HG03342 (cell line): ENCODE results near the gene SH3RF2.
A peak's percentile ranks its signal among the peaks of the same experiment; 100 is the strongest.

Experiments used
- ATAC-seq: cut with Tn5 transposase; IDR thresholded peaks from one replicate; pipeline ENCODE4 v1.9.1; 2021; ENCODE audit warnings: mild to moderate bottlenecking, moderate library complexity; ENCODE audit not compliant: unreplicated experiment

The SH3RF2 gene

DNA sequence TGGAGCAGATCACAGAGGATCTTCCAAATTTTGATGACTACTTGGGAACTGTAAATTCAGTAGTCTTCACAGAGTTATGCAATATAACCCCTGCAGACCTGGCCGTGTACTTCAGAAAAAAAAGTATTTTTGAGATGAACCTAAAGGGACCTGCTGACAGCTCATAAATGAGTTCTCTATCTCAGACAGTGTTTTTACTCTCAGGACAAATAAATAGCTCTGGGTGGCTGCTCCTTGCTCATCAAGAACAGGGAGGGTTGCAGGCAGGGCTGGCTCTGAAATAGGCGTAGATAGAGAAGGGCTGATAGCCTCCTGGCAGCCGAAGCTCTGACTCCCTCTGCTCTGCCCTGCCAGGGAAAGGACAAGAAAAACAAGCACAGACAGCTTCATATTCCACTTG is 104.1 kb downstream of the SH3RF2 start:
- no peak for ATAC-seq

DNA sequence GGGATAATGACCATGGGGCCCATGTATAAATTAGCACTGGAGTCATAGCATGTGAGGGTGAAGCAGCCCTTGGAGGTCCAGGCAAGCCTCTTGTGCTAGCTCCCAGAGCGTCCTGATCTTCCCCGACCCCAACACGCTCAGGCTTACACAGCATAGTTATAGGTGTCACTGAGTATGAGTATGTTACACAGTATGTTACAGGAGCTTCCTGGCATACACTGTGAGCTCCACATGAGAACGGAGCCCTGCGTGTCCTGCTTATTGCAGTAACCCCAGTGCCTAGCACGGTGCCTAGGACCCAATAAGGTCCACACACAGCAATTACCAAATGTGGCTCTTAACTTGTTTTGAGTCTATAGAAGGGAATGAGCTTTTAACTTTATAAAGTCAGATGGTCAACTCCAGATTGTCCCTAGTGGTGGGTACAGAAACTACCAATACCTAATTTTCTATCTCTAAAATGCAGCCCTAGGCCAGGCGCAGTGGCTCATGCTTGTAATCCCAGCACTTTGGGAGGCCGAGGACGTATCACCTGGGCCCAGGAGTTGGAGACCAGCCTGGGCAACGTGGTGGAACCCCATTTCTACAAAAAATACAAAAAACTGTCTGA is 104.9 kb downstream of the SH3RF2 start:
- peak; percentile 80 for ATAC-seq

DNA sequence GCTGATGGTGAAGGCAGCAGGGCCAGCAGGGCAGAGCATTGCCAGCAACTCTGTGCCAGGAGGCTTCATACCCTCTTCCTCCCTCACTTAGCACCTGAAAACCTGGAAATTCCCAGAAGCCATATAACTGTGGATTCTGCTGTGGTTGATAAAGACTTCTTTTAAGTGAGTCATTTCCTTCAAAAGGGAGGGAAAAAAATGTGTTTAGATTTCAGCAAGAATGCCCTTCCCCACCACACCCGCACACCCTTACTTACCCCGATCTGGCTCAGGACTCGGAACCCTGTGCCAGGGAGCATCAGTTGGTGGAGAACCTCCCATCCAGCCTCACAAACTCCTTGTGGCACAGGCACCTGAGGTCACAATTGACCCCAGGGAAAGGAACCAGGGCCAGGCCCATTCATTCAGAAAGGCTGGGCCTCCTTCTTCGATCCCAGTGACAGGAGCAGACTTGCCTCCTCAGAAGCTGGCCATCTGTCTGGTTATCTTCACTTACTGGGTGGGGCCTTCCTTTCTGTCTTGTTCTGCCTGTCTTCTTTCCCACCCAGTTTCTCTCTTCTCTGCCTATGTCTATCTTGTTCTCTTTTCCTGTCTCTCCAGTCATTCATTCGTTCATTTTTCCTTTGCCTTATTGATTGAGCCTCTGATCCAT is 106.4 kb downstream of the SH3RF2 start:
- no peak for ATAC-seq

DNA sequence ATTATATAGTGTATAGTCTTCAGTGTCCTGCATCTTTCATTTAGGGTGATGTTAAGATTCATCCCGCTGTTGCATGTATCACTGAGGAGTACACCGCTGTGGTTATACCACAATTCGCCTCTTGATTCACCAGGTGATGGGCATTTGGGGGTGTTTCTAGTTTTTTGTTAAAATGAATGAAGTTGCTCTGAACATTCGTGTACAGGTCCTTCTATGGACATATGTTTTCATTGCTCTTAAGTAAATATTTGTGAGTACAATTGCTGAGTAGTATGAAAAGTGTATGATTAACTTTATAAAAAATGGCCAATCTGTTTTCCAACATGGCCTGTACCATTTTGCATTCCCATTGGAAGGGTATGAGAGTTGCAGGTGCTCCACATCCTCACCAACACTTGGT is 107.3 kb downstream of the SH3RF2 start:
- ATAC-seq, result no peak

DNA sequence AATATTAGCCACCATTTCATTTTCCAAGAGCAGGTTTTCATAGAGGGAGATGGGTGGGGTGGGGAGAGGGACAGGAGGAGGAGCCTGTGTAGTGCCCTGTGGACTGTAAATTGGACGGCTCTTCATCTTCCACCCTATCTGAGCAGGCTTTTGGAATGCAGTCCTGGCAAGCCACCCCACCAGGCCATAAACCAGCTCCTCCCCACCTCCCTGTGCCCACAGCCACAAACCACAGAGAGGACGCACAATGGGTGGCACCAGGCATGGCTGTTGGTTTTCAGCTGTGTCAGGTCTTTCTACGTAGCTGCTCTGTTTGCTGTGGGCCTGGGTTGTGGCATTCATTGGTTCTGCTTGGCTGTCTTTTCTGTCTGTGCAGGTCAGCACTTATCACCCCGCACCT is 111.0 kb downstream of the SH3RF2 start:
- ATAC-seq, result no peak

DNA sequence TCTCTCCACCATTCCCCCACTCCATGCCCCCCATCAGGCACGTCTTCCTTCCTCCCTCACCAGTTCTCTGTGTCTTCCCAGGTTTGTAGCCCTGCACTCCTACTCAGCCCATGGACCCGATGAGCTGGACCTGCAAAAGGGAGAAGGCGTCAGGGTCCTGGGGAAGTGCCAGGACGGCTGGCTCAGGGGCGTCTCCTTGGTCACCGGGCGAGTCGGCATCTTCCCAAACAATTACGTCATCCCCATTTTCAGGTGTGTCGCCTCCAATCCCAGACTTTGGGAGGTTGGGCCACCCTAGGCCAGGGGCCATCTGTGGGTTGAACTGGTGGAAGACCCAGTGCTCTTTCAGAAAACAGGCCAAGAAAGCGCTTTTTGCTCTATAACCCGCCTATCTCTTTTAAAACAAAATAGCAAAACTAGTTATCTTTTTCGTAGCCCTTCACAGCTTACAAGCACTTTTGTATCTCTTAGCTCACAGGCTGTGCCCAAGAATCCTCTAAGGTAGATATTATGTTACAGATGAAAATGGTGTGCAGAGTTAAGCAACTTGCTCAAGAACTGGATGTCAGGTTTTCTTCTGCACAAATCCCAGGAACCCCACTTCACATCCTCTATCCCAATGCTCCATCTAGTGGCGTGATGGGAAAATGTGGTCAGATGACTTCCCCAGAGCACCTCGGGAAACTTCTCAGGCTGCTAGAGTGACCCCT is 112.8 kb downstream of the SH3RF2 start:
- ATAC-seq, result no peak

DNA sequence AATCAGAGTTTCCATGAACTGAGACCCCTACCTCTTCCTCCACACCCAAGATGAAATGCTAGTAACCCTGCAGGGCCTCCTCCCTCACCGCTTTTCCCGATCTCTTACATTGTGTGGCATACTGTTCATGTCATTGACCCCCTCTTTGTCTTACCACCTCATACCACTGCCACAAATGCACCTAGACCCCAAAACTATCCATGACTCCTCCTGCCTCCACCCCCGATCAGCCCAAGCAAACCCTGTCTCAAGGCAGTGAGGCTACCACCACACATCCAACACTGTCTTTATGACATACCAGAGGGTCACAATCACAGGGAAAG is 113.3 kb downstream of the SH3RF2 start:
- ATAC-seq, result no peak

DNA sequence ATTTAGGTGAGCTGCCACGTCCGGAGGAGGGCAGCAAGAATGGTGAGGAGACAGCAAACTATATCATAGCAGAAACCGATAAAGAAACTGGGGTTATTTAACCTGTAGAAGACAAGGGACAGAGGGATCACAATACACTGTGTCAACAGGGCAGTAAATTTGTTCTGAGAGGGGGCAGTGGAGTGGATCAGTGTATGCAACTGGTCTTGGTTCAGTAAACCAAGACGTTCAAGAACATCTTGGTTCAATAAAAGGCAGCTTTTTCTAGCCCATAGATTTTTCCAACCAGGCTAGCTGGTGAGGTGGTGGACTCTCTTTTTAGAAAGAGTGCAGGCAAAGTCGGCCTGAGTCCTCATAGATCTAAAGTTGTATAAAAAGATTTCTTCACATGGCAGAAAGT is 113.7 kb downstream of the SH3RF2 start:
- ATAC-seq, result no peak

DNA sequence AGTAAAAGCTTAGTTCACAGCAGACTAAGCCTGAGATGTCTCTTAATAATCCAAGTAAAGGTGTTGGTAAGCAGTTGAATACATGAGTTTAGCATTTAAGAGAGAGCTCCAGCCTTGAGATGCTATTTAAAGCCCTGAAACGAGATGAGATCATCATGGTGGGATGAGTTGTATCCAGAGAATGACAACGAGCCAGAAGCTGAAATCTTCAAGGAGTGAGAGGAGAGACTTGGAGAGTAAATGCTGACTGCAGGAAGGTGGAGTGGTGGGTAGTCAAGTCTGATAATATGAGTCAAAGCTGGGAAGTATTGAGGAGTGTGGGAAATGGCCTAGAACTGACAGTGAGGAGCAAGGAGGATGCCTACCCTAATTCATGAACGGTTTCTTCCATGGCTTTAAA is 115.3 kb downstream of the SH3RF2 start:
- ATAC-seq, result no peak

DNA sequence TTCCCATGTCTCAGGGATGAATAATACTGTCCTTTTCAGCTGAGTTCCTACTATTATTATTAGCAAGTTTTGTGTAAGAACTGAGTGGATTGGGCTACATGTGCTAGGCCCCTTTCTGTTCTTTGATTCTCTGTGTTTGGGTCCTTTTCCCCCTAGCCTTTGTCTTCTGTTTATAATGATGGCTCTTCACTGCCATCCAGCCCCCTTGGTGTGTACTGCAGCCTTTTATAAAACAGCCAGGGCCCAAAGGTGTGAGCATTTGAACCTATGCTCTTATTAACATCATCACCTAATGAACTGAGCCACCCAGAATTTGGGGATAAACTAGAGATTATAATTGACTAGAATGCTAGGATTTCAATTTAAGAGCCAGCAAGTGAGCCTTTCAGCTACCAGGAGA is 116.4 kb downstream of the SH3RF2 start:
- no peak for ATAC-seq

DNA sequence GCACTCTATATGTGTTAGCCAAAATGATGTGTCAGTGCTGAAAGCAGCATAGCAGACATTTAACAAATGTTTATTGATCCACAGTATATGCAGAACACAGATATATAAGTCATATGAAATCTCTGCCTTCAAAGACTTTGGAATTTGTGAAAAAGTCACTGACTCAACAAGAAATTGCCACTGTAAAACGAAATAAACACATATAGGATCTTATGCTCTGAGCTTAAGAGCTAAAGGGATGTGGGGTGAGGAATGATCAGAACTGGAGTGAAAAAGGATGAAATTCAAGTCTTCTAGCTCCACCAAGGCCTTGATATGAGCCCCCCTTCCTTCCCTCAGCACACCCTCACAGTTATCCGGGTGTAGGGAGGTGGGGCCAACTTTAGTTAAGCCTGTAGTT is 119.1 kb downstream of the SH3RF2 start:
- no peak for ATAC-seq

DNA sequence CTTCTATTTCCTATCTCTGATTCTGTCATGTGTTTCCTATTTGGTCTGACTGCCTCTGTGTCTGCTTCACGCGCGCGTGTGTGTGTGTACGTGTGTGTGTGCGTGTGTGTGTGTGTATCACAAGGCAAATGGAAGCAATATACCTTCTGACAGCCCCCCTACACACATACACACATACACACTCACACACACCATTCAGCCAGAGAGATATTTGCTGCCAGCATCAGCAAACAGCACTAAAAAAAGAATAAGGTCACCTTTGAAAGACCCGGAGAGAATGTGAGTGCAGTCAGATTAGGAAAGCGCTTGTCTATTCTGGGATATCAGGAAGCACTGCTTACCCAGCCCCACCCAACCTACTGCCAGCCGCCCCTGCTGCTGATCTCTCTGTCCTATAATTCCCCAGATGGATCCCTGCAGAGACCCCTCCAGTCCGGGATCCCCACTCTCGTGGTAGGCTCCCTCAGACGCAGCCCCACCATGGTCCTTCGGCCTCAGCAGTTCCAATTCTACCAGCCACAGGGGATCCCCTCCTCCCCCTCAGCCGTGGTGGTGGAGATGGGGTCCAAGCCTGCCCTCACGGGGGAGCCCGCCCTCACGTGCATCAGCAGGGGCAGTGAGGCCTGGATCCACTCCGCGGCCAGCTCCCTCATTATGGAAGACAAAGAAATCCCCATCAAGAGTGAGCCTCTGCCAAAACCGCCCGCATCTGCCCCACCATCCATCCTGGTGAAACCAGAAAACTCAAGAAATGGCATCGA is 123.3 kb downstream of the SH3RF2 start:
- no peak for ATAC-seq

DNA sequence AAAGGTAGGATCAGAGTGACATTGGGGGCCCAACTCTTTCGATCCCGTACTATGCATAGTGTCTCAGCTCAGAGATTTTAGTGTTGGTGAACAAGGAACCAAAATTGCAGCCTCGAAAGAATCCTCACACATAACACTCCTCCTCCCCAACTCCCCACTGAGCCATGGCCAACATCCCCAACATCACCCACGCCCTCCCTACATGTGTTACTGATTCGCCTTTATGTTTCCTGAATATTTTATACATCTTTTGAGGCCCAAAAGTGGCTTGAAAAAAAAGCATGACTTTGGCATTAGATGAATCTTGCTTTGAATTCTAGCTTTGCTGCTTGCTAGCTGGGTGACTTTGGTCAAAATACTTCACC is 123.8 kb downstream of the SH3RF2 start:
- ATAC-seq, result no peak

DNA sequence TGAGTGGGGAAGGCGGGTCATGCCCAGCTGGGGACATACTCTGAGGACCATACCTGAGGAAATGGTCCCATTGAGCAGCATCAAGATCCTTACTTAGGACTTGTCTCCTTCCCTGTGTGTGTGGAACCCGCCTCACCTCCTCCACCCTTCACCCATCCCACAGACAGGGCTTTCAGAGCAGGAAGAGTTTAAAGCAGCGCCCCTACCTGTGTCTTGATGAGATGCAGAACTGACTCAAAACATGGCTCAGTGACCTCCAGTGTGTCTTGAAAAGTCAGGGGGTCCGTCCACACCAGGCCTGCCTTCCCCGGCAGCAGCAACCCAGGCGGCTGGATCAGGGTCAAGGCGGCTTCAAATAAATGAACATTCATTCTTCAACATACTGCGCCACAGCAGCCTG is 130.6 kb downstream of the SH3RF2 start:
- no peak for ATAC-seq

DNA sequence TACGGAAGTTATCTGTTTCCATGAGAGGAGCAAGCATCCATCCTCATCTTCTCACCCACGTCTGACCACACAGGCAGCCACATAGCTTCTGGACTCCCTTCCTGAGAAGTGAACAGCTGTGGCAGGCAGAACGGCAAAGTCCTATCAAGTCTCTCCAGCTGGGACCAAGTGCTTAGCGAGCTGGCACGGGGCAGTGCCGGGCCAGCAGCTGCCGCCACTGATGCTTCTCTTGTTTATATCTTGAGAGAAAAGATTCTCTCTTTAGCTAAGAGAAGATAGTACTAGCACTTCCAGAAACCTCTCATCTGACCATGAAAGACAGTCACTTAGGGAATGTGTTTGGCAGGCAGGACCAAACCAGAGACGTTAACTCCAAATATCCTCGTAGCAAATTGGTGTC is 131.8 kb downstream of the SH3RF2 start:
- ATAC-seq, result no peak

DNA sequence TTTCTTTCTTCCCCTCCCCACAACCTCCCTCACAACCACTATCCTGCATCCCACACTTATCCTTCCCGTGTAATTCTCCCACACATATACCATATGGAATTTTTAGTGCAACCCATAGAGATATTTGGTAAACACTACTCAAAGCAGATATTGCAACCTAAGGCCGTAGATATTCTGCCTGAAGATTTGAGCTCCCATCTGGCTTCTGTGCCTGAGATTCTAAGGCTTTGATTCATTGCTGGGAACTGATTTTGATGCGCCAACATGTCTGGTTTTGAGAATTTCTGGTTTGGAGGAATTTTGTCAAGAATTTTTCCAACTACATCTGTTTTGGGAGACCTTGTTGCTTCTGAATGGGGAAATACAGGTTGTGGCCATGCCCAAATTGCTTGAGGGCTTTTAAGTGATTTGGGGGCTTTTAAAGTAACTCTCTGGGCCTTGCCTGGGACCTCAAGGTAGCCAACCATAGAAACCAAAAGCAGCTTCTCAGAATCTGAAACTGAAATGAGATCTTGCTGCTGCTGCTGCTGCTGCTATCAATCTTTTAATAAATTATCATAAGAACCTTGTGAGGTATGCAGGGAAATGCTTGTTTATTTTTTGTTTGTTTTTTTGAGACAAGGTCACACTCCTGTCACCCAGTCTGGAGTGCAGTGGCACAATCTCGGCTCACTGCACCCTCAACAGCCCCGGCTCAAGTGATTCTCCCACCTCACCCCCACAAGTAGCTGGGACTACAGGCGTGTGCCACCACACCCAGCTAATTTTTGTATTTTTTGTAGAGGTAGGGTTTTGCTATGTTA is 132.8 kb downstream of the SH3RF2 start:
- peak; percentile 69 for ATAC-seq

DNA sequence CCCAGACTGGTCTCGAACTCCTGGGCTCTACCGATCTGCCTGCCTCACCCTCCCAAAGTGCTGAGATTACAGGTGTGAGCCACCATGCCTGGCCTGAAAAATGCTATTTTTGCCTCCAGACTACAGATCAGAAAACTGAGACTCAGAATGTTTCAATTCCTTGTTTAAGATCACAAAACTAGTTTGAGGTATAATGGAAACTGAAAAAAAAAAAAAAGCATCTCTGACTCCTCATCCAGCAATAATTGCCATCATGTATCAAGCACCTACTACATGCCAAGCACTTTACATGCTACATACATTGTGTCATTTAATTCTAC is 133.4 kb downstream of the SH3RF2 start:
- ATAC-seq, result peak; percentile 39

DNA sequence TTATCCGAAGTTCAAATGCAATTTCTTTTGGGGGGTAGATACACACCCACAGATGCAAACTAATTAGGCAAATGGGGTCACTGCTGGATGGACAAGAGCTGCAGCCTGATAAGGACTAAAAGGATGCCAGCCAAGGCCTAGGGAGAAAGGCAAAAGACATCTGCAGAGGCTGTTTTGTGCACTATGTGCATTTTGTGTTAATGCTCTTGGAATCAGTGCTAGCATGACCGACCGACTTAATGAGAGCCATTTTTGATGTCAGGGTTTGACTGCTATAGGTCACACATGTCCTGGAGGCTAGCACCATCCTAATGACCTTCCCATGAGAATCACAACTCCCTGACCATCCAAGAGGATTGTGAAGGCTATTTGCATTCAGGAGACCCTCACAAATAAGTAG is 134.4 kb downstream of the SH3RF2 start:
- ATAC-seq, result no peak

DNA sequence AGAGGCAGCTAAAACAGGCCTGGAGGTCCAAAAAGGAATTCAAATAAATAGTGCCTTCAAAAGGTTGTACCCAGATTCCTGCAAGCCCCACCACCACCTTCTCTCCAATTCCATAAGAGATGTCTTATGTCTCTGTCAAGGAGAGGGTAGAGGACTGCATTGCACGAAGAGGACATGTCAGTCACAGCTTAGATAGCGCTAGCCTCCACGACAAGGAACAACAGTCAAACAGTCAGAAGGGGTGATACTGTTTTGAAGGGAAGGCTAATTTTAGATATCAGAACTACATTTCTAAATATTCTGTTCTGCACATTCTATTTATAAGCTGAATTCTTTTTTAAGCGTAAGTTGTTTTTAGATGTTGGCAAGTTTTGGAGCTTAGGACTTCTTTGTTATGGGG is 134.8 kb downstream of the SH3RF2 start:
- no peak for ATAC-seq

DNA sequence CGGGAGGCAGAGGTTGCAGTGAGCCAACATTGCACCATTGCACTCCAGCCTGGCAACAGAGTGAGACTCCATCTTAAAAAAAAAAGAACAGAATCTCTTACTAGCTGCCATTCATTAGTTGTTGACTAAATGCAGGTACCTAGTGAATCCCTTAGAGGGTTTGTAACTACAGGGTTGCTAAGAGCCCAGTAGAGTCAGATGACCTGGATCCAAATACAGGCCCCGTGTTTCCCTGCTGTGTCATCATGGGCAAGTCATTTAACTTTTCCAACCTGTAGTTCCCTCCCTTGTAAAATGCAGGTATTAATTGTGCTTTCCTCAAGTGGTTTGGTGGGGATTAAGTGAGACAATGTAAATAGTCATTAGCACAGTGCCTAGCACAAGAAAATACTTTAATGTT is 136.2 kb downstream of the SH3RF2 start:
- ATAC-seq, result no peak

DNA sequence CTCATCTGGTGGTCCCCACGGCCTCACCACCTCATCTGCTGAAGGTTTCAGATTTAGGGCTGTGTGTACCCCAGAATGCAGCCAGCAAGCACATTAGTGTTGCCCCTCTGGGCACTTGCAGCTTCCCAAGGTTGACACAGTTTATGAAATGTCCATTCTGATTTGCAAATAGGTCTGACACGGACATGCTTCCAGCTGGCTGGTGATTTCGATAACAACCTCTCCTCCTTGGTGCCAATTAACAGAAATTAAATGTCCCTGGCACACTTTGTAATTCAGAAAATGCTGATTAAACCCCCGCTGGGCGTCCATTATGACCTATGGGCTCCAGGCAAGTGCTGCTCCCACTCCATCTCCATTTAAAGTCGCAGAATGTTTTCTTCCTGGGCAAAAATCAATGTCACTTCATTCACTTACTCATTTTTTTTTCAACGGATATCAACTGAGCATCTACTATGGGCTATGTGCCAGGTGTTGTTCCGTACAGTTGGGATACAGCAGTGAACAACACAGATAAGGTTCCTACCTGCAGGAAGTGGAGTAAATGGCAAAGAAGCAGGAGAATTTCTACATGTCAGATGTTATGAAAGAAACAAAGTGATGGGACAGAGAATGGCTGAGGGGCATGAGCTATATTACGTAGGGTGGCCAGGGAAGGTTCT is 137.0 kb downstream of the SH3RF2 start:
- no peak for ATAC-seq
